Ishikawa (cell line): ENCODE measurements around the gene CCM2.

Experiments
- CEBPB ChIP-seq: IDR thresholded peaks from 2 replicates; pipeline ENCODE4 v1.6.1; 2012
- CREB1 ChIP-seq: IDR thresholded peaks from 2 replicates; pipeline ENCODE4 v1.6.1; 2012; ENCODE audit warnings: low read depth
- EGR1 ChIP-seq: IDR thresholded peaks from 2 replicates; pipeline ENCODE4 v1.6.1; 2012
- EP300 ChIP-seq: IDR thresholded peaks from 2 replicates; pipeline ENCODE4 v1.6.1; 2012; ENCODE audit warnings: borderline replicate concordance
- FOXM1 ChIP-seq: IDR thresholded peaks from 2 replicates; pipeline ENCODE4 v1.6.1; 2012; ENCODE audit warnings: low read depth, borderline replicate concordance
- MAX ChIP-seq: IDR thresholded peaks from 2 replicates; pipeline ENCODE4 v1.6.1; 2012
- NFIC ChIP-seq: IDR thresholded peaks from 2 replicates; pipeline ENCODE4 v1.6.1; 2012
- RAD21 ChIP-seq: IDR thresholded peaks from 2 replicates; pipeline ENCODE4 v1.6.1; 2012; ENCODE audit warnings: low read depth
- REST ChIP-seq: IDR thresholded peaks from 2 replicates; pipeline ENCODE4 v1.6.1; 2012; ENCODE audit warnings: low read depth, mild to moderate bottlenecking
- TAF1 ChIP-seq: IDR thresholded peaks from 2 replicates; pipeline ENCODE4 v1.6.1; 2012; ENCODE audit warnings: low read depth, mild to moderate bottlenecking
- TCF12 ChIP-seq: IDR thresholded peaks from 2 replicates; pipeline ENCODE4 v1.6.1; 2012; ENCODE audit warnings: low read depth
- TEAD4 ChIP-seq: IDR thresholded peaks from 2 replicates; pipeline ENCODE4 v1.6.1; 2012
- USF1 ChIP-seq: IDR thresholded peaks from 2 replicates; pipeline ENCODE4 v1.6.1; 2012
- YY1 ChIP-seq: IDR thresholded peaks from 2 replicates; pipeline ENCODE4 v1.6.1; 2012; ENCODE audit warnings: low read depth
- ZBTB7A ChIP-seq: IDR thresholded peaks from 2 replicates; pipeline ENCODE4 v1.6.1; 2012; ENCODE audit warnings: low read depth

CCM2 gene

GRCh38 chr7:44987996-44988395, 12.0 kb upstream of the CCM2 start:
- TF ChIP-seq CREB1 (no peak), RAD21 (no peak), EGR1 (no peak), TCF12 (no peak), USF1 (no peak), FOXM1 (no peak), MAX (no peak), ZBTB7A (no peak), TAF1 (no peak), YY1 (no peak), TEAD4 (no peak), CEBPB (no peak), NFIC (no peak), REST (no peak), EP300 (no peak)

GRCh38 chr7:44988701-44989100, 11.3 kb upstream of the CCM2 start:
- no peak for TF ChIP-seq CREB1
- no peak for TF ChIP-seq USF1
- TF ChIP-seq MAX, result no peak
- TF ChIP-seq ZBTB7A, result no peak
- no peak for TF ChIP-seq EGR1
- no peak for TF ChIP-seq NFIC
- no peak for TF ChIP-seq YY1
- TF ChIP-seq CEBPB, result no peak
- no peak for TF ChIP-seq EP300
- TF ChIP-seq REST, result no peak
- TF ChIP-seq RAD21, result no peak
- no peak for TF ChIP-seq FOXM1
- no peak for TF ChIP-seq TEAD4
- TF ChIP-seq TAF1, result no peak
- no peak for TF ChIP-seq TCF12

- TF ChIP-seq MAX, result no peak
- TF ChIP-seq CREB1, result no peak
- no peak for TF ChIP-seq USF1
Measured at GRCh38 chr7:44989132-44989531, 10.9 kb upstream of the CCM2 start.

- TF ChIP-seq EP300 (no peak), CEBPB (no peak), REST (no peak), NFIC (no peak), MAX (no peak), FOXM1 (no peak), TEAD4 (no peak), EGR1 (no peak), RAD21 (no peak), YY1 (no peak), ZBTB7A (no peak), USF1 (no peak), CREB1 (no peak), TCF12 (no peak)
Measured at GRCh38 chr7:44990109-44991023, 9.6 kb upstream of the CCM2 start.
